Right hindlimb (tissue), 1 donor: ENCODE data around the gene KIAA1217.
"Not testable (repeated sequence)": the region's sequence is repeated elsewhere in the genome, so short reads cannot be mapped to it uniquely, and the experiment has no call there.

Source experiments
- DNase-seq: peaks from one replicate; pipeline ENCODE4 v3.0.0-alpha.2; 2018

KIAA1217 gene

GRCh38 chr10:24476913-24477701 lies 268.2 kb downstream of the KIAA1217 start:
- DNase-seq = no peak

DNA sequence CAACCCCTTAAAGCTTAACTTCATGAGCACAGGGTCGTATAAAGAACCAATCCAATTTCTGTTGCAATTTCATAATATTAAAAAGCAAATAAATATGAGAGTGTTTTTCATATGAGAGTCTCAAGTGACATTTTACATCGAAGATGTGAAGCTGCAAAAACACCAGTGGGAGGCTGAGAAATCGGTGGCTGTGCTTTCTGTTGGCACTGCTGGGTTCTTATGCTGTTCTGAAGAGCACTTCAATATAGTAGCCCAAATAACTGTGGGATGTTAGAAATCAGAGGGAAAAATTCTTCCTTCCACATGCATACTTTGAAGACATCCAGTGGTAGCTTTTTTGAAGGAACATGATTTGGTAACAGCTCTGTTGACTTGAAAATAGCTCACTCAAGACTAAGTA lies 269.0 kb downstream of the KIAA1217 start:
- no peak for DNase-seq

DNA sequence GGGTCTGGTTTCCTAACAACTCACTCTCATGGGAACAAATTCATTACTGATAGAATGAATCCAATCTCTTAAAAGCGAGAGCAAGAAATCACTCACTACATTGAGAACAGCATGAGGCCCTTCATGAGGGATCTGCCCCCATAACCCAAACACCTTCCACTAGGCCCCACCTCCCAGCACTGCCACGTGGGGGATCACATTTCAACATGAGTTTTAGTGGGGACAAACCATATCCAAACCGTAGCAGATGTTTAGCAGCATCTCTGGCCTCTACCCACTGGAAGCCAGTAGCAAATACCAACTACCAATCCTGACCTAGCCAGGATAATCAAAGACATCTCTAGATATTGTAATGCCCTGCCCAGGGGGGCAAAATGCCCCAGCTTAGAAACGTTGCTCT lies 270.9 kb downstream of the KIAA1217 start:
- DNase-seq = no peak

- no peak for DNase-seq
Measured at GRCh38 chr10:24480447-24480846, 271.5 kb downstream of the KIAA1217 start.

- DNase-seq = no peak
Measured at GRCh38 chr10:24481241-24481640, 272.3 kb downstream of the KIAA1217 start.

GRCh38 chr10:24482713-24483112 lies 273.8 kb downstream of the KIAA1217 start:
- not testable (repeated sequence) for DNase-seq

DNA sequence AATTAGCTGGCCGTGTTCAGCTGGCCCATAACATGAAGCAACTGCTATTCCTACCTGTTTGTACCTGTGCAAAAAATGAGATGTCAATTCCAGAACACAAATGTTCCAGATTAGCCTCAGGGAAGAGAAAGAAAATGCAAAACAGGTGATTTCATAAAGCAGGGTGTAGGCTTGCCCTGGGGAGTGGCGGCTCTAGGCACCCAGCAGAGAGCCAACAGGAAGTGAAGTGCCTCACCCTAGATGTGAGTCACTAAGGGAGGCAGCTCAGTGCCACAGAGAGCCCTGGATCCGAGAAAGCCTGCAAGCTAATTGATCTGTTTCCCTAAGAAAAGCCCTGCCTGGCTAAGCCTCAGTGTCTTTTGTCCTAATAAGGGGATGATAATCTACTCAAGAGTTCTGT lies 274.8 kb downstream of the KIAA1217 start:
- DNase-seq = no peak

GRCh38 chr10:24484771-24485170 lies 275.8 kb downstream of the KIAA1217 start:
- no peak for DNase-seq

GRCh38 chr10:24485304-24485703 lies 276.4 kb downstream of the KIAA1217 start:
- DNase-seq = no peak

GRCh38 chr10:24488631-24489030 lies 279.7 kb downstream of the KIAA1217 start:
- no peak for DNase-seq

- no peak for DNase-seq
Measured at GRCh38 chr10:24493165-24493564, 284.2 kb downstream of the KIAA1217 start.

DNA sequence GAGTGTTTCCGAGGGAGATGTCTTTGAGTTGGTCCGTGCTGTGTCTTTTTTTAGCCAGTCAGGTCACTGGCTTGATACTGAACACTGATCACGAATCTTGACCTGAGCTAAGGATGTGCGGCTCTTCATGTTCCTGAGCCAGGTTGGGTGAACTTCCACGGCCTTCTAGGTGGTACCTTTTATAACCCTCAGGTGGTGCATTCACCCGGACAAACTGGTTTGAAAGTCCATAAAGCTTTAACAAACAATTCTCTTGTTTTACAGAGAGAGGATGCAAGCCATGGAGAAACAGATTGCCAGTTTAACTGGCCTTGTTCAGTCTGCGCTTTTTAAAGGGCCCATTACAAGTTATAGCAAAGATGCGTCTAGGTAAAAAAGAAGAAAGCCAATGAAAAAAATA lies 285.3 kb downstream of the KIAA1217 start:
- no peak for DNase-seq

DNA sequence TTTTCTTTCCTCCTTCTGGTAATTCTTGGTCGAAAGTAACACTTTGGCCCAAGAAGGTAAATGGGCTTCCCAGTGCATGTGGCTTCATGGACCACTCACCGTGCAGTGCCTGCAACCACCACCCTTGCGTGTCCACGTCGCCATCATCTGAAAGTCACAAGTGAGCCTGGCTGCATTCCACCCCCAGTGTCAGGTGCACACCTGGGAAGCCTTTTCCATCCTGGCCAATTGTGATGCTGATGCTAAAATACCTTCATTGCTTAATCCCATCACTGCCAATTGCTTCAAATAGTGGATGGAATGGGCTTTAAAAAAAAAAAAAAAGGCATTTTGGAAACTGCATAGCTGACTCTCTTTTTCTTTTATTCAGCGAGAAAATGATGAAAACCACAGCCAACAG lies 285.8 kb downstream of the KIAA1217 start:
- no peak for DNase-seq

DNA sequence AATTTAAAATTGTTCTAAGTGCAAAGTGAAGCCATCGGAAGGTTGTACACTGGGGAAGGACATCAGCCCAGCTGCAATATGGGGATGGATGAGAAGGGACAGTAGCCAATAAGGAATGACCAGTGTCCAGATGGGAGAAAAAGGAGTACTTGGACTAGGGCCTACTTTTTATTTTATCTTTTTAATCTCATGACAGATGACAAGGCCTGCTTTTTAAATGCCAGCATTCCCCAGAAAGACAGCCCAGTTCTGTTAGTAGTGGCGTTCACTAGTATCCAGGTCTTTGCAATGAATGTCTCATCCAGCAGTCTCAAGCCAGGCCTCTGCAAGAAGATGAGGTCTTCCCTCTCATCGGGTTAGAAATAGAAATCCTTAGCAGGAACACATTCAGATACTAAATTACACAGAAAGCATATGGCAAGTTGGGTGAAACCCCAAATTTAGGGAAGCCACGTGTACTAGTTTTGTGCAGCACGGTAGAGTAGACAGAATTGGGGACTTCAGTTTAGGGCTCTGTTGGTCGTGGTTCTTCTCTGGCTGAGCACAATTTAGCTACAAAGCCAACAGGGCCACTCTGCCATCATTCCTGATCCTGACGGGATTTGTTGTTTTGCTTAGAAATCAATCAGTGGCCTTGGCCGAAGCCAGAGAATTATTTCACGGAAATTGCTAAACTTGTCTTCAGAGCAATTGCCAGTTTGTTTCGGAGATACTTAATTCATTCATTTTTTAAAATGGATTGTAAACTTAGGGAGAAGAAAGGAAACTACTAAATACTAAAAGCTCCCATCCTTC lies 286.9 kb downstream of the KIAA1217 start:
- no peak for DNase-seq

- DNase-seq = peak; percentile 79
Measured at GRCh38 chr10:24496906-24497305, 288.0 kb downstream of the KIAA1217 start.

GRCh38 chr10:24501056-24501711 lies 292.2 kb downstream of the KIAA1217 start:
- DNase-seq = no peak

- peak; percentile 62 for DNase-seq
Measured at GRCh38 chr10:24502006-24502405, 293.1 kb downstream of the KIAA1217 start.

- no peak for DNase-seq
Measured at GRCh38 chr10:24502801-24503460, 294.0 kb downstream of the KIAA1217 start.

DNA sequence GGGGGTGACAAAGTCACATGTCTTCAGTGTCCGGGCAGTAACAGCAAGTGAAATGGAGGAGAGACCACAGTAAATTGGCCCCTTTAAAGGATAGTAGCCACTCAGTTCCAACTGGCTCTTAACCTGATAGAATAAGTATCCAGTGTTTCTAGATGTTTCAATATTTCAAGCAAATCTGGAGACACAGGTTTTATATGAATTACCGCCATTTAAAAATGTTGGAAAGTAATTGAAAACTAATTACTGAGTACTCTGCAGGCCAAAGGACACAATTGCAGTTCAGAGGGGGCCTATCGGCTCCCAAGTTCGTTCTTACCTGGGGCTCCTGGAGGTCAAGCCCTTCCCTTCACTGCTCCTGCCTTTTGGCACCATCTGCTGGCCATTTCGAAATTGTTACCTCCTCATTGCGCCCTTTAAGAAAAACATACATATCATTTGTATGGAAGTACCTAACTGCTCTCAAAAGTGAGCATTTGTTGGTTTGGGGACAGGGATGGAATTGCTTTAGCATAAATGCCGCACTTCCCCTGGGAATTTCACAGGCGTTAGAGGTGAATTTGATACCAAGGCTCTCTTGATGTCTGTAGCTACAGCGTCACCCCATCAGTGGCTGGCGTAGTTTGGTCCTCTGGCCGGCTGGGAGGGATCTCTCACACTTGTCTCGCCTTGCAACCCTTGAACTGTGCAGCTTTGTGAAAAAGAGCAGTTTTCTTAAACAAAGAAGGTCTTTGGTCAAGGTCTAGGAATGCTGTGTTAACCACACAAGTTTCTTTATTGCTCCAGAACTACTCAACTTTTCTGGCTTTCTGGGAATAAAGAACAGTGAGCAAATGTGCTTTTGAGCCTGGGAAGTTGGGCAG lies 294.8 kb downstream of the KIAA1217 start:
- peak; percentile 60 for DNase-seq

DNA sequence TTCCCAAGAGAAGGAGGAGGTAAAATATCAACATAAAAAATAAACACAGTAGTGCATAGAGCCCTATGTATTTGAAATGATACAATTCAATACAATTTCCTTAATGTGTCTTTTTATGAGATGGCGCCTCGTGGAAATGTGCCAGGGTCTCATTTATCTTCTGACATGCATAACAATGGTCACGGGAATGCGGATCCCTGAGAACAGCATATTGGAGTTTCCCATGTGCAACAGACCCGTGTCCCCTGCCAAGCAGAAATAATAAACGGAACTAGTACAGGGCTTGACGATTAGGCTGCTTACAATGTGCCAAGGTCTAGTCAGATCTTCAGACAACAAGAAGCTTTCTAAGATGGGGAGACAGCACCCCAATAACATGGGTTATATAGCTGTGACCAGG lies 296.8 kb downstream of the KIAA1217 start:
- DNase-seq = no peak

DNA sequence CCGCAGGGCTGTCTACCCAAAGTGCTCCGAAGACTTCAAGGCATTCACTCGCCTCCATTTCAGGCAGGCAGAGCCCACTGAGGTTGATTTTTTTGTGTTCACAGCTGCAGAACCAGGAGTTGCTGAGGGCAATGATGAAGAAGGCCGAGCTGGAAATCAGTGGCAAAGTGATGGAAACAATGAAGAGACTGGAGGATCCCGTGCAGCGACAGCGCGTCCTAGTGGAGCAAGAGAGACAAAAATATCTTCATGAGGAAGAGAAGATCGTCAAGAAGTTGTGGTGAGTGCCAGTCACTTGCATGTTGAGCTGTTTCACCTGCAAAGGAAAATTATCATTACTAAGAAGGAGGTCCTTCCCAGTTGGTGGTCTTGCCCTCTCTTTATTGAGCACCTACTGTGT lies 304.2 kb downstream of the KIAA1217 start:
- DNase-seq = no peak

- no peak for DNase-seq
Measured at GRCh38 chr10:24515481-24515880, 306.5 kb downstream of the KIAA1217 start.
